Keratinocyte (primary cell): Measurements from ENCODE around the gene ETFB. TPM values are rescaled to one million over a fixed set of nuclear protein-coding genes. Genes with fewer than 3 reads are reported as not detected.

Experiments used
- DNase-seq: peaks from one replicate; pipeline ENCODE4 v3.0.0-alpha.2; 2011; ENCODE audit warnings: low read depth, missing footprints, low spot score
- FAIRE-seq: peaks from 2 replicates; lab custom pipeline; 2011; peaks lifted over from hg19 to GRCh38; lab: Jason Lieb, UNC
- H2AFZ ChIP-seq: 2 replicates; pipeline ENCODE4 v1.6.0; 2012; ENCODE audit warnings: low read length, control low read depth, inconsistent platforms; ENCODE audit not compliant: control insufficient read depth
- H3K27ac ChIP-seq: 2 replicates; pipeline ENCODE4 v1.5.1; 2011; ENCODE audit warnings: low read length; ENCODE audit not compliant: control insufficient read depth, insufficient read depth
- H3K27me3 ChIP-seq: 3 replicates; pipeline ENCODE4 v1.6.0; 2011; ENCODE audit warnings: low read length; ENCODE audit not compliant: control insufficient read depth, insufficient read depth; ENCODE audit errors: extremely low read depth
- H3K36me3 ChIP-seq, 2 experiments: 2 replicates in 1 of 2; 3 replicates in 1 of 2; pipeline ENCODE4 v1.5.1; 2011; ENCODE audit warnings: low read length in 2 of 2, mild to moderate bottlenecking in 1 of 2; ENCODE audit not compliant: control insufficient read depth in 2 of 2, insufficient read depth in 2 of 2; ENCODE audit errors: extremely low read depth in 1 of 2
- H3K4me1 ChIP-seq: 3 replicates; pipeline ENCODE4 v1.5.1; 2011; ENCODE audit warnings: low read length; ENCODE audit not compliant: control insufficient read depth, insufficient read depth; ENCODE audit errors: extremely low read depth
- H3K4me2 ChIP-seq: 3 replicates; pipeline ENCODE4 v1.6.0; 2011; ENCODE audit warnings: low read depth, low read length; ENCODE audit not compliant: control insufficient read depth, insufficient read depth; ENCODE audit errors: extremely low read depth
- H3K4me3 ChIP-seq, 3 experiments: fragments of 200-600 bp in 1 of 3; sonication (generic) in 1 of 3; 2 replicates in 2 of 3; 3 replicates in 1 of 3; pipeline ENCODE4 v1.5.1; 2011 to 2016; ENCODE audit warnings: low read length in 3 of 3, mild to moderate bottlenecking in 3 of 3, control low read depth in 2 of 3, inconsistent platforms in 1 of 3, low read depth in 1 of 3, mixed read lengths in 1 of 3, mixed run types in 1 of 3, moderate library complexity in 1 of 3; ENCODE audit not compliant: control insufficient read depth in 2 of 3, insufficient read depth in 2 of 3; ENCODE audit errors: extremely low read depth in 1 of 3
- H3K79me2 ChIP-seq: 2 replicates; pipeline ENCODE4 v1.6.0; 2012; ENCODE audit warnings: low read length; ENCODE audit not compliant: control insufficient read depth, insufficient read depth
- H3K9ac ChIP-seq: 3 replicates; pipeline ENCODE4 v1.6.0; 2011; ENCODE audit warnings: low read length; ENCODE audit not compliant: control insufficient read depth, insufficient read depth; ENCODE audit errors: extremely low read depth
- H3K9me1 ChIP-seq: 3 replicates; pipeline ENCODE4 v1.6.0; 2011; ENCODE audit warnings: low read length; ENCODE audit not compliant: control insufficient read depth, insufficient read depth; ENCODE audit errors: extremely low read depth
- H3K9me3 ChIP-seq: 2 replicates; pipeline ENCODE4 v1.5.1; 2012; ENCODE audit warnings: low read depth, low read length; ENCODE audit not compliant: control insufficient read depth
- H4K20me1 ChIP-seq: 3 replicates; pipeline ENCODE4 v1.6.0; 2011; ENCODE audit warnings: low read length; ENCODE audit not compliant: control insufficient read depth, insufficient read depth; ENCODE audit errors: extremely low read depth
- CTCF ChIP-seq, 3 experiments: IDR thresholded peaks in 1 of 3; conservative IDR thresholded peaks in 1 of 3; optimal IDR thresholded peaks in 1 of 3; 2 replicates in 2 of 3; 3 replicates in 1 of 3; pipeline versions ENCODE3 to v1.5.1; 2011; ENCODE audit warnings: low read length in 3 of 3, mild to moderate bottlenecking in 3 of 3, moderate library complexity in 2 of 3, control low read depth in 1 of 3, inconsistent platforms in 1 of 3; ENCODE audit not compliant: insufficient read depth in 2 of 3; ENCODE audit errors: extremely low read depth in 1 of 3
- EZH2 ChIP-seq: IDR thresholded peaks from one replicate; pipeline ENCODE4 v1.6.1; 2012; ENCODE audit warnings: inconsistent platforms, mild to moderate bottlenecking, low read length, moderate library complexity
- dilution Hi-C: fragments of 300-500 bp; cut with MboI; formaldehyde crosslinking; loops from one replicate; pipeline ENCODE4 v1.7.0; 2020; ENCODE audit warnings: low sequenced_read_pairs; ENCODE audit not compliant: extremely low pct_ligation_motif_present
- polyA plus RNA-seq, 5 experiments: library from polyadenylated mRNA; depleted of rRNA in 3 of 5; stranded (reverse) in 3 of 5; stranded (forward) in 1 of 5; unstranded in 1 of 5; fragments of >200 nt; gene quantifications; 1 replicate in 1 of 5; 2 replicates in 3 of 5; 3 replicates in 1 of 5; pipeline versions ENCODE4 v1.2.1 to v1.2.3, GENCODE V29; 2011 to 2012; ENCODE audit warnings: missing spikeins in 2 of 5, low read depth in 1 of 5, low replicate concordance in 1 of 5

Gene ETFB
- polyA plus RNA-seq, 1 donor (not counting 4 experiments of a cell fraction or from before 2014, with no cell fraction given) = 95.2 TPM

- no peaks in the 10 kb centered on the region for H3K79me2 ChIP-seq
- H3K36me3 ChIP-seq = no peaks in the 10 kb centered on the region
- H3K9me1 ChIP-seq = no peaks in the 10 kb centered on the region
- no peaks in the 10 kb centered on the region for H4K20me1 ChIP-seq
- peak overlapping the region; percentile 37 to 61 (median 55) for H3K4me3 ChIP-seq
- dilution Hi-C loops = no loop called here
- H3K4me1 ChIP-seq = no peaks in the 10 kb centered on the region
- peak overlapping the region; percentile 50 for H2AFZ ChIP-seq
- H3K9ac ChIP-seq = peak overlapping the region; percentile 39
- H3K27ac ChIP-seq = peak overlapping the region; percentile 19
- no peaks in the 10 kb centered on the region for H3K27me3 ChIP-seq
- peak; percentile 78 for DNase-seq
- peak; percentile 81 for FAIRE-seq
- TF ChIP-seq CTCF (optimal IDR thresholded peaks at IDR 0.05 in 1 of 3, IDR thresholded peaks at IDR 0.05 in 1 of 3, conservative IDR thresholded peaks at IDR 0.05 in 1 of 3; ENCODE audit: extremely low read depth in 1 of 3, insufficient read depth in 2 of 3, low read length in 3 of 3) = no peak
- H3K4me2 ChIP-seq = peak overlapping the region; percentile 68
- no peaks in the 10 kb centered on the region for H3K9me3 ChIP-seq
Measured at GRCh38 chr19:51394050-51394836, 28.1 kb upstream of the ETFB start.

GRCh38 chr19:51392701-51393100 is 26.5 kb upstream of the ETFB start:
- no peaks in the 10 kb centered on the region for H3K9me3 ChIP-seq
- no peak overlapping the region for H3K4me2 ChIP-seq

More at GRCh38 chr19:51392701-51393100, 26.5 kb upstream of the ETFB start:
- FAIRE-seq (no peak), DNase-seq (no peak)
- Histone ChIP-seq H3K9ac (no peak overlapping the region), H4K20me1 (no peaks in the 10 kb centered on the region), H2AFZ (no peak overlapping the region), H3K9me1 (no peaks in the 10 kb centered on the region), H3K27ac (no peak overlapping the region), H3K27me3 (no peaks in the 10 kb centered on the region), H3K4me3 (no peak overlapping the region), H3K4me1 (no peaks in the 10 kb centered on the region), H3K79me2 (no peaks in the 10 kb centered on the region), H3K36me3 (no peaks in the 10 kb centered on the region)
- dilution Hi-C loops = no loop called here
- TF ChIP-seq CTCF (optimal IDR thresholded peaks at IDR 0.05 in 1 of 3, IDR thresholded peaks at IDR 0.05 in 1 of 3, conservative IDR thresholded peaks at IDR 0.05 in 1 of 3; ENCODE audit: extremely low read depth in 1 of 3, insufficient read depth in 2 of 3, low read length in 3 of 3) (no peak), EZH2 (no peak)
